CD14-positive monocyte (primary cell): ENCODE results near the gene TYW1. TPM values are rescaled to one million over a fixed set of nuclear protein-coding genes. Genes with fewer than 3 reads are reported as not detected.
"Not testable (repeated sequence)": the region's sequence is repeated elsewhere in the genome, so short reads cannot be mapped to it uniquely, and the experiment has no call there.

Source experiments
- DNase-seq, 3 donors: peaks; one replicate each; pipeline ENCODE4 v3.0.0-alpha.2; 2011 to 2022
- H2AFZ ChIP-seq: 2 replicates; pipeline ENCODE4 v1.6.0; 2012; ENCODE audit warnings: mild to moderate bottlenecking, low read depth, low read length, inconsistent platforms; ENCODE audit not compliant: insufficient read depth, poor library complexity, severe bottlenecking
- H3K27ac ChIP-seq, 2 donors: 1 replicate in 1 of 2; 2 replicates in 1 of 2; pipeline ENCODE4 v1.5.1; 2012 to 2013; ENCODE audit warnings: low read length in 2 of 2, control low read depth in 1 of 2, inconsistent platforms in 1 of 2, low read depth in 1 of 2, mild to moderate bottlenecking in 1 of 2
- H3K27me3 ChIP-seq, 2 donors: one replicate each; pipeline versions ENCODE4 v1.6.0 to v1.6.1; 2011 to 2013; ENCODE audit warnings: low read length in 2 of 2; ENCODE audit not compliant: control insufficient read depth in 2 of 2, insufficient read depth in 2 of 2
- H3K36me3 ChIP-seq, 2 donors: replicated peaks in 1 of 2; 1 replicate in 1 of 2; 2 replicates in 1 of 2; pipeline versions ENCODE4 v1.5.1 to v1.6.1; 2012 to 2013; ENCODE audit warnings: low read length in 2 of 2, control low read depth in 1 of 2, inconsistent platforms in 1 of 2, mild to moderate bottlenecking in 1 of 2; ENCODE audit not compliant: insufficient read depth in 2 of 2, control insufficient read depth in 1 of 2
- H3K4me1 ChIP-seq, 2 donors: 1 replicate in 1 of 2; 2 replicates in 1 of 2; pipeline versions ENCODE4 v1.5.1 to v1.6.1; 2012 to 2013; ENCODE audit warnings: low read length in 2 of 2, control low read depth in 1 of 2, inconsistent platforms in 1 of 2, mild to moderate bottlenecking in 1 of 2, moderate library complexity in 1 of 2; ENCODE audit not compliant: insufficient read depth in 2 of 2, control insufficient read depth in 1 of 2
- H3K4me2 ChIP-seq: replicated peaks from 2 replicates; pipeline ENCODE3; 2012; ENCODE audit warnings: low read length, moderate library complexity, mild to moderate bottlenecking; ENCODE audit not compliant: poor library complexity, severe bottlenecking; ENCODE audit errors: extremely low read depth
- H3K4me3 ChIP-seq, 3 experiments: fragments of 200-600 bp in 1 of 3; sonication (generic) in 1 of 3; replicated peaks in 1 of 3; 1 replicate in 2 of 3; 2 replicates in 1 of 3; pipeline ENCODE4 v1.5.1; 2011 to 2013; ENCODE audit warnings: low read length in 3 of 3, mild to moderate bottlenecking in 3 of 3, control low read depth in 2 of 3, low read depth in 2 of 3, inconsistent platforms in 1 of 3, moderate library complexity in 1 of 3
- H3K79me2 ChIP-seq: 2 replicates; pipeline ENCODE4 v1.6.0; 2012; ENCODE audit warnings: mild to moderate bottlenecking, control low read depth, inconsistent platforms, low read length, moderate library complexity; ENCODE audit not compliant: insufficient read depth
- H3K9ac ChIP-seq: 2 replicates; pipeline ENCODE4 v1.6.0; 2017; ENCODE audit warnings: low read length, mild to moderate bottlenecking; ENCODE audit not compliant: insufficient read depth, poor library complexity, severe bottlenecking
- H3K9me3 ChIP-seq, 2 donors: replicated peaks in 1 of 2; 1 replicate in 1 of 2; 2 replicates in 1 of 2; pipeline versions ENCODE4 v1.5.1 to v1.6.1; 2012 to 2013; ENCODE audit warnings: low read length in 2 of 2, control low read depth in 1 of 2; ENCODE audit not compliant: control insufficient read depth in 1 of 2, insufficient read depth in 1 of 2
- H4K20me1 ChIP-seq: 2 replicates; pipeline ENCODE4 v1.6.0; 2012; ENCODE audit warnings: mild to moderate bottlenecking, low read length, control low read depth, moderate library complexity; ENCODE audit not compliant: insufficient read depth
- H3K27ac Mint-ChIP-seq, 7 donors: one replicate each; pipeline ENCODE4 v1.8.0; 2020; ENCODE audit warnings: mild to moderate bottlenecking in 7 of 7, mixed read lengths in 7 of 7, moderate library complexity in 6 of 7, inconsistent platforms in 2 of 7
- H3K27me3 Mint-ChIP-seq, 3 donors: one replicate each; pipeline ENCODE4 v1.8.0; 2021 to 2022; ENCODE audit warnings: low read depth in 3 of 3, mild to moderate bottlenecking in 3 of 3, mixed read lengths in 3 of 3, moderate library complexity in 3 of 3, inconsistent platforms in 1 of 3
- H3K36me3 Mint-ChIP-seq, 2 donors: one replicate each; pipeline ENCODE4 v1.8.0; 2020; ENCODE audit warnings: mixed read lengths in 2 of 2, inconsistent platforms in 1 of 2, mild to moderate bottlenecking in 1 of 2
- H3K4me1 Mint-ChIP-seq: one replicate; pipeline ENCODE4 v1.8.0; 2020; ENCODE audit warnings: mild to moderate bottlenecking, mixed read lengths
- H3K4me3 Mint-ChIP-seq, 2 donors: one replicate each; pipeline ENCODE4 v1.8.0; 2020; ENCODE audit warnings: mild to moderate bottlenecking in 2 of 2, mixed read lengths in 2 of 2, moderate library complexity in 1 of 2
- H3K9me3 Mint-ChIP-seq, 7 donors: one replicate each; pipeline ENCODE4 v1.8.0; 2020 to 2022; ENCODE audit warnings: mixed read lengths in 7 of 7, mild to moderate bottlenecking in 6 of 7, moderate library complexity in 6 of 7, inconsistent platforms in 2 of 7
- WGBS: methylation state at CpG from one replicate; pipeline ENCODE4 v1.1.5; 2013; ENCODE audit warnings: missing lambda C conversion rate; ENCODE audit not compliant: insufficient coverage; 5-methylcytosine and 5-hydroxymethylcytosine counted together
- intact Hi-C, 2 donors: fragments of 100-400 bp; cut with micrococcal nuclease; formaldehyde crosslinking; loops; one replicate each; pipeline versions ENCODE4 v1.15.0 to v1.15.1; 2023
- polyA plus RNA-seq, 3 donors: library from polyadenylated mRNA; depleted of rRNA in 1 of 3; unstranded in 2 of 3; stranded (reverse) in 1 of 3; fragments of 300-500 nt in 2 of 3; fragments of >200 nt in 1 of 3; fragmentation: Illumina TruSeq in 2 of 3; gene quantifications; 1 replicate in 2 of 3; 2 replicates in 1 of 3; pipeline ENCODE4 v1.2.3, GENCODE V29; 2012 to 2021
- TF ChIP-seq, protein P1 (sequence below): fragments of 200-600 bp; IDR thresholded peaks from one replicate; pipeline ENCODE4 v1.8.0; 2022; ENCODE audit warnings: antibody characterized with exemption, mild to moderate bottlenecking

TYW1 gene
- polyA plus RNA-seq, 3 donors, result 6.3 to 9.0 (median 7.2) TPM

DNA sequence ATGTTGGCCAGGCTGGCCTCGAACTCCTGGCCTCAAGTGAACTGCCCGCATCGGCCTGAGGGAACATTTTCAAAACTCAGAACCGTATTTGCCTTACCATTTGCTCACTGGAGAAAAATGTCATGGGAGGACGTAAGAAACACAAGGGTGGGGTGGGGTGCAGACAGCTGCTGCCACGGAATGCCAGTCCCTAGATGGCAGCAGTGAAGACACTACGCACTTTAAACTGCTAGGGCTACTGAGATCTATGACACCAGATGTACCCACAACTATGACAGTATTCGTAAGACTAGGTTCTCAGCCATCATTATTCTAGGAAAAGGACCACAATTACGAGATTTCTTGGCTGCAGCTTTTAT lies 2.0 kb upstream of the TYW1 start:
- Histone ChIP-seq H3K36me3 (peaks cover 24 to 39% of the 10 kb centered on the region in 2 donors), H2AFZ (peak overlapping the region; percentile 50), H3K4me1 (peaks cover 11 to 13% of the 10 kb centered on the region in 2 donors), H3K4me3 (peak overlapping the region; percentile 76 to 92 (median 78)), H3K79me2 (peaks cover 21% of the 10 kb centered on the region), H3K4me2 (peak overlapping the region; percentile 68), H3K27ac (peak overlapping the region; percentile 93 to 94), H3K9ac (peak overlapping the region; percentile 89)
- not testable (repeated sequence) for H3K9me3 ChIP-seq, H4K20me1 ChIP-seq, H3K27me3 ChIP-seq, H3K27me3 Mint-ChIP-seq, H3K9me3 Mint-ChIP-seq
- peak; percentile 33 to 60 (median 50) for DNase-seq
- Mint-ChIP-seq H3K27ac (peak overlapping the region; percentile 98 to 100 (median 99)), H3K36me3 (peaks cover 32 to 50% of the 10 kb centered on the region in 2 donors), H3K4me1 (peaks cover 13% of the 10 kb centered on the region), H3K4me3 (peak overlapping the region; percentile 93 to 97)
- TF ChIP-seq, protein P1, sequence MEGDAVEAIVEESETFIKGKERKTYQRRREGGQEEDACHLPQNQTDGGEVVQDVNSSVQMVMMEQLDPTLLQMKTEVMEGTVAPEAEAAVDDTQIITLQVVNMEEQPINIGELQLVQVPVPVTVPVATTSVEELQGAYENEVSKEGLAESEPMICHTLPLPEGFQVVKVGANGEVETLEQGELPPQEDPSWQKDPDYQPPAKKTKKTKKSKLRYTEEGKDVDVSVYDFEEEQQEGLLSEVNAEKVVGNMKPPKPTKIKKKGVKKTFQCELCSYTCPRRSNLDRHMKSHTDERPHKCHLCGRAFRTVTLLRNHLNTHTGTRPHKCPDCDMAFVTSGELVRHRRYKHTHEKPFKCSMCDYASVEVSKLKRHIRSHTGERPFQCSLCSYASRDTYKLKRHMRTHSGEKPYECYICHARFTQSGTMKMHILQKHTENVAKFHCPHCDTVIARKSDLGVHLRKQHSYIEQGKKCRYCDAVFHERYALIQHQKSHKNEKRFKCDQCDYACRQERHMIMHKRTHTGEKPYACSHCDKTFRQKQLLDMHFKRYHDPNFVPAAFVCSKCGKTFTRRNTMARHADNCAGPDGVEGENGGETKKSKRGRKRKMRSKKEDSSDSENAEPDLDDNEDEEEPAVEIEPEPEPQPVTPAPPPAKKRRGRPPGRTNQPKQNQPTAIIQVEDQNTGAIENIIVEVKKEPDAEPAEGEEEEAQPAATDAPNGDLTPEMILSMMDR, result peak; percentile 27
- intact Hi-C loops, result loop anchor here (5.0 to 10.0 kb wide), 5 partner anchors 140 to 1010 kb away; partner anchors contain the start of gene GUSB (in 1 of the 2)
- 0% methylated on average over 3 of the region's 9 CpGs for WGBS

DNA sequence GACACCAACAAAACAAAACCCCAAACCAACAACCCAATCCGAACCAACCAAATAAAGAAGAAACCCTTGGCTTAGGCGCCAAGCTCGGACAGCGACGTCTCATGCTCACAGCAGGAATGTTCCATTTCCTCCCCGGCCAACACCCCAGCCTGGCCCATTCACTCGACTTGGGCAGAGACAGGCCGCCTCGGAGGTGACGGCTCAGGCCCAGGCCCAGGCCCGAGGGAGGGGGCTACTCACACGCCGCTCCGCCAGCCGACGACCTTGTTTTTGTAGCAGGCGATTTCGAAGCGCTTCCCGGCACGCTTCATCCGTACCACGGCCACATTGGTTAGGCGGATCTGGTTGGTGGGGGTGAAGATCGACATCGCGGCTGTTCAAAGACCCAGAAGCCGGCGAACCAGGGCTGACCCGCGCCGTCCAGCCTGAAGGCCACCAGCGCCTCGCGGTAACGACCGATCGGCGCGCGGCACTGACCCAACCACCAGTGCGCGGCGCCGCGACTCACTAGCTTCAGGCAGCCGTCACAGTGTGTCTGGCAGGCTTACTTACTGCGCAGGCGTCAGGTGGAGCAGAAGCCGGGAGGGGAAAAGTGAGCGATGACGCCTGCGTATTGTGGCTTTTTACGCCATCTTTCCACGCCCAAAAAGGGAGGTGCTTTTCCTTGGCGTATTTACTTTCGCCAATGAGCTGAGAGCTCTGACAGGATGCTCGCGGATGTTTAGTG lies 1.4 kb upstream of the TYW1 start, which contains the start of gene SBDS:
Gene SBDS (minus strand): TSS at position 537 of the 727 bp plus-strand sequence. CDS start 169 bp downstream, at position 368.
- H3K9me3 Mint-ChIP-seq, H3K27me3 Mint-ChIP-seq, H3K9me3 ChIP-seq, H3K27me3 ChIP-seq, H4K20me1 ChIP-seq: not testable (repeated sequence)
- peaks cover 21% of the 10 kb centered on the region for H3K79me2 ChIP-seq
- H3K4me3 ChIP-seq, result peak within 1 kb of the TSS; percentile 78 to 92 (median 90)
- peaks cover 21 to 36% of the 10 kb centered on the region in 2 donors for H3K36me3 ChIP-seq
- Mint-ChIP-seq H3K4me3 (peak within 1 kb of the TSS; percentile 98 to 99), H3K36me3 (peaks cover 31 to 47% of the 10 kb centered on the region in 2 donors), H3K27ac (peak within 1 kb of the TSS; percentile 98 to 100 (median 99)), H3K4me1 (peaks cover 13% of the 10 kb centered on the region)
- peaks cover 11 to 13% of the 10 kb centered on the region in 2 donors for H3K4me1 ChIP-seq
- 0% methylated on average over 42 of the region's 59 CpGs for WGBS
- peak within 1 kb of the TSS; percentile 89 for H3K9ac ChIP-seq
- intact Hi-C loops, result loop anchor here (5.0 to 10.0 kb wide), 5 partner anchors 140 to 1010 kb away; partner anchors contain the start of gene GUSB (in 1 of the 2)
- peak within 1 kb of the TSS; percentile 73 for H3K4me2 ChIP-seq
- TF ChIP-seq, protein P1, result peak; percentile 5
- H3K27ac ChIP-seq, result peak within 1 kb of the TSS; percentile 93 to 94
- H2AFZ ChIP-seq, result peak within 1 kb of the TSS; percentile 50
- peak; percentile 97 to 99 (median 98) for DNase-seq
